Mucosa of gallbladder (tissue), 1 donor: Measurements from ENCODE around the gene ZBTB20. TPM values are rescaled to one million over a fixed set of nuclear protein-coding genes. Genes with fewer than 3 reads are reported as not detected.

ENCODE experiments used
- DNase-seq: peaks from one replicate; pipeline ENCODE4 v3.0.0-alpha.2; 2020; ENCODE audit warnings: low spot score
- total RNA-seq: library from RNA; stranded (reverse); gene quantifications from one replicate; pipeline ENCODE4 v1.2.1, GENCODE V29; 2021
- donor health status: DM: no; HTN: no; CAD: no.

ZBTB20 gene
- total RNA-seq, 1 donor from 2014 or later, result 75.9 TPM

DNA sequence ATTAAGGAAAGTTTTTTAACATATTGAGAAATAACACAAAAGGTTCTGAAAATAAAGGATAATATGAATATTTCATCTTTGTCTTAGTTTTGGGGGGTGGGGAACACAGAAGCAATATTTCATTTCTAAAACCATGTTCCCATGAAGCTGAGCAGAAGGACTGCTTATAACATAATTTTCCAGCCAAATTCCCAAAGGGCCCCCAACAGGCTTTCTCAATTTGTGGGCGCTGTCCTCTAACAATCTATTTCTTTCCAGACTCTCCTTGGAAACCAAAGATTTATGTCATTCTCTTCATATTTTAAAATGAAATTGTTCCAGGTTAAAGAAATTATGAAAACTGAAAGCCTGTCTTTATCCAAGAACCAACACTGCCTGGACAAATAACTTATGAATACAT lies 273.5 kb downstream of the ZBTB20 start:
- no peak for DNase-seq

DNA sequence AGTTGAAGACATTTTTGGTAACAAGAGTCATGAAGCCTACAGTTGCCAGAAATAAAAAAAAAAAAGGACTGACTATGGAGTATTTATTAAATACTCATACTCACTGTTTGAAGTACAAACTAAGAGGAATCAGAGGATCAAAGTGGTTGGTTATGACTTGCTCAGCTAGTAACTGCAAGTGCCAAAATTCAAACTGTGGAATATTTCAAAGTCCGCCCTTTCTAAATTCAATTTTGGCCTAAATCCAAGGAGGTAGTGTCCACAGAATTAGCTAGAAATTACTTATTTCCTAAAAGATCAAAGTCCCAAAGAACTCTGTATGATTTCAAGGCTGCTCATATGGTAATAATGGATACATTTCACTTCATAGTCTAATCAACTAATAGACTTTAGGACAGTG lies 274.5 kb downstream of the ZBTB20 start:
- DNase-seq, result no peak

DNA sequence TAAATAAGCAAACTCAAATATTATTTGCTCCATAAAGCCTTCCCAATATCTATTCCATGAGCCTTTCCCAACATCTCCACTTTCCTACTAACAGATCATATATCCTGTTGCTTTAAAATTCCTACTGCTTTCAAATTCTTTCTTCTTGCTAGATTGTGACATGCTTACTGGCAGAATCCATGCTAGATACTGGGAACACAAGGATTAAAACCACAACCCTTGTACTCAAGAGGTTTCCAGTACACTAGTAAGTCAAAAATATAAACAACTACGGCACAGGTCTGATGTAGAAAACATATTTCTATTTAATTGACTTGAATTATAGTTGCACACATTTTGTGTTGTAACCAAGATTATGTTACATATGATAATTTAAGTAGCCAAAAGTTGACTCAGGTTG lies 275.0 kb downstream of the ZBTB20 start:
- DNase-seq, result no peak

DNA sequence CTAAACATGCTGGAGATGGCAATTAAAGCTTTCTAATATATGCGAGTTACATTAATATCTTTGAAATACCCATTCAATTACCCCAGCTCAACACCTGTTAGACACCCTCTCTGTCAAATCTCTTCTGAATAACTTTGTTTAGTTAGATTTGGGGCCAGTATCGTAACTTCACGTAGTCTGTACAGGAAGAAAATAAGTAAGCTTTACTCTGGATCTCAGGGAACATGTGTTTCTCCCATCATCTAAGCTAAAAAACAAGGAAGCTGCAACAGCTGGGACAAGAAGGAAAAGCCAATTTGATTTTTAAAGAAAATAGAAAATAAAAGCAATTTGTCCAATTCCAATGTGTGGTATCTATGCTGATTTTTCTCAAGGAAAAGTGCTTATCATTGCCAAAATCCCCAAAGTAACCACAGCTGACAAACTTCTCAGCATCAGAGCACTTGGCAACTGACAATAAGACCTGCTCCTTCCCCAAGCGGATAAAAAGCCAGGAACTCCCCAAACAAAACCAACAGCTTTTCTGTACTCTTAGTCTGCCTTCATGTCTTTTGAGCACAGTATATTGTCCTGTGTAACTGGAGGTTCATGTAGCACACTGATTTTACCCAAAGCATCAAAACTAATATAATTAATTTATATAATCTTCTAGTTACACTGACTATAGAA lies 279.1 kb downstream of the ZBTB20 start:
- no peak for DNase-seq

DNA sequence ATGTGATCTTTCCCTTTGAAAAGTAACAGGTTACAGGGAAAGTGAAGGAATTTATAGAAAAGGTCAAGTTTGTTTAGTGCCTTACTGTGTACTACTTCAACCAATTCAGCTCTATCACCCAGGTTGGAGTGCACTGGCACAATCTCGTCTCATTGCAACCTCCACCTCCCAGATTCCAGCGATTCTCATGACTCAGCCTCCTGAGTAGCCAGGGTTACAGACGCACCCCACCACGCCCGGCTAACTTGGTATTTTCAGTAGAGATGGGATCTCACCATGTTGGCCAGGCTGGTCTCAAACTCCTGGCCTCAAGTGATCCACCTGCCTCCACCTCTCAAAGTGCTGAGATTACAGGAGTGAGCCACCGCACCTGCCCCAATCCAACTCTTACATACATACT lies 279.7 kb downstream of the ZBTB20 start:
- DNase-seq, result no peak

DNA sequence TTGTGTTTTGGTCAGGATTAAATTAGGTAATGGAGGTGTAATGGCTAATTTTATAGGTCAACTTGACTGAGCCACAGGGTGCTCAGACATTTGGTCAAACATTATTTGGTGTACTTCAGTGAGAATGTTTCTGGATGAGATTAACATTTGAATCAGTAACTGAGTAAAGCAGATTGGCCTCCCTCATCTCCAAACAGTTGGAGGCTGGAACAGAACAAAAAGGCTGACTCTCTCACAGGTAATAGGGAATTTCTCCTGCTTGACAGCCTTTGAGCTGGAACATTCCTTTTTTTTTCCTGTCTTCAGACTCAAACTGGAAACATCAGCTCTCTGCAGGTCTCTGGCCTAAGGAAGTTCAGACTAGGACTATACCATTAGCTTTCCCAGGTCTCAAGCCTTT lies 280.7 kb downstream of the ZBTB20 start:
- DNase-seq, result no peak

DNA sequence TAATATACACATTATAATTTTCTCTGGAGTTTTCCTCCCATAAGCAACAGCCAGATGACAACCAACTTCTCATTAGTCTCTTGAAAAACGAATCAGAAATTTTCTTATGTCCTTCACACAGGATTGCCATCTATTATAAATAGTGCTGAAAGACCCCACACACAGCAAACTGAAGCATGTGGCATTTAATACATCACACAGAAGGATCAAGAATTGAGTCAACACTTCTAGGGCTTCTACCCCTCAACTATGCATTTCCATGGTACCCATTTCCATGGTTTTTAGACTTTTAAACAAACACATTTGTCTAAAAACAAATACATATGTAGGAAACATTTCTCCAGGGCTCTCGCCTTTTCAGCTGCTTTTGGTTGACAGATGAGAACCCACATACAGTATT lies 282.1 kb downstream of the ZBTB20 start:
- no peak for DNase-seq

DNA sequence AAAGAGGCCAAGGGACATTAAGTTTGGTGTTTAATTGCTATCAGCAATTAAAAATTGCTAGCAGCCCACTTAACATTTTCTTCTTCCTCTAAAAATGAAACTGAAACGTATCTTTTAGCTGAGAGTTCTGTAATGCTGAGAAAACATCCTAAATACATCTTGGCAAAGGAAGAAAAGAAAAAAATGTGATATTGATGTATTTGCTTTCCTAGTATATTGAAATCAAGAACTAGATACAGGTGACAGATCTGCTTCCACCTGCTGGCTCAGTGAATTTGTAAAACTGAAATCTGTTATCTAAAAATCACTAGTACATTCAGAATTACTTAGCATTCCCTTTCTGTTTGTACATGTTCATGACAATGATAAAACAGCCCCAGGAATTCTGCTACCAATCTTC lies 283.2 kb downstream of the ZBTB20 start:
- no peak for DNase-seq

DNA sequence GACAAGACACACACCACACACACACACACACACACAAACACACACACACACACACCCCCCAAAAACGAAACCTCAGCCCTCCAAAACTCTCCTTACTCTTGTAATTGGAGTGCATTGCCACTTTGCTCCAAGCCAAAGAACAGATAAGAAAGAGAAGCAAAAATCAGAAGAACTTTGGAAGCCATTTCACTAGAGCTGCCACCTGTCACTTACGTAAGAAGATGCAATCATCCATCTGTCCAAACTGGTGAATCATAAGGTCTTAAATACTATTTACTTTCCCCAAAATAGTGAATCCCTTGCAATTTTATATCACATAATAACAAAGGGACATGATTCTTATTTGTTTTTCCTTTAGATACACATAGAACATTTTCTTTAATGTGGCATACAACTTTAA lies 285.4 kb downstream of the ZBTB20 start:
- no peak for DNase-seq

DNA sequence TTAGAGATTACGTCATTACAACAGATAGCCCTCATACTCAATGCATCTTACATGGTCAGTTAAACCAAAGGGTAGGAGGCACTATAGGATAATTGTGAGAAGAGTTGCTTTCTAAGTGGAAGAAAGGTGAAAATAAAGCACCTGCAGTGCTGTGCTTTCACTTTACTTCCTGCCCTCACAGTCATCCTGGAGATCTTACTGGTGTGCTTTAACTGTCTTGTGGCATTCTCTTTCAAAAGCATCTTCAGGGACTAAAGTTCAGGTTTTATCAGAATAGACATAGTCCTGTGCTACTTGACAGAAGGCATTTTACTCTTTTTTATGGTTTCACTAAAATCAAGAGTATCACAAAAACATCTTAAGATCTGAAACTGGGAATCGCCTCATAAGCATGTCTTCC lies 286.6 kb downstream of the ZBTB20 start:
- DNase-seq, result no peak

DNA sequence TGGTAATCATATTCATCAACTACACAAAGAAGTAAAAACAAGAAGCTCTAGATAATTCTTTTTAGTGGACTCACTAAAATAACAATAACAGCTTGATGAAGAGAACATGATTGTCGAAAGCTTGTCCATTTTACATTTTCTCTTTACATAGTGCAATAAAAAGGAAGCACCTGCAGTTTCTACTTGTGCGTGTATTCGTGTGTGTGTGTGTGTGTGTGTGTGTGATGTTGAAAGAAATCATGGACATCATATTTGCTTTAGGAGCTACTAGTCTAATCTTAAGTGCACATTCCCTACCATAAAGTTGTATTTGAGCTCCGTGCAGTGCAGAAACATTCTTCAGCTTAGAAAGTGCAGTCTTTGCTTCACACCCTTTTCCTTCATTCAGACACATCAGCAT lies 288.8 kb downstream of the ZBTB20 start:
- DNase-seq, result no peak

DNA sequence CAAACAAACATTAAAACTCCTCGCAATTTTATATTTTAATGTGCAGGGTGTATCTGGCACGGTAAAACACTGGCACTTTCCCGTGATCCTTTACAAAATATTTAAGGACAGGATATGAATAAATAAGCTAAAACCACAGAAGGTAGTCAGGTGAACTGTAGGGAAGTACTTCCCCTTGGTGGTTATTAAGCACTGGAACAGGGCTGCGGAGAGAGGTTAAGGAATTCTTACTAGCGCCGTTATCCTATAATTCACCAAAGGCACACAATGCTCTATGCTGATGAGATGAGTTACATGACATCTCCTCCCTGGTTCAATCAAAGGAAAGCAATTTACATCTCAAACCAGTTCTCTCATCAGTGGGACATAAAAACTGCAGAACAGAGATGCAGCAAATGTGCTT lies 289.8 kb downstream of the ZBTB20 start:
- no peak for DNase-seq

DNA sequence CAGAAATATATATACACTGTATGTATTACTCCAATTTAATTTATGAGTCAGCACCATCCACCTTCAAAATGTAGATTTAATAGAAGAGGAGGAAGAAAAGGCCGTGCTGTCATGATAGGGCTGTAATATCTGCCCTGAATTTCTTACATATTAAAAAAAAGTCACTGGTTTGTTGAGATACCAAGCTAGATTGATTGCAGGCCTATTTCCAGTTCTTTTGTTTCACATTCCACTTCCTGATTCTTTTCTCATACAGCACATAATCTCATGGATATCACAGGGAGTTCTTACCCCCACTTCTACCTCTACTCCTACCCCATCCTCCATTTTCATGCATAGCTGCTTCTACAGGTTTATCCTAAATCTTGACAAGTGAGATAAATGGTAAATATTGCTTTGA lies 290.3 kb downstream of the ZBTB20 start:
- no peak for DNase-seq

DNA sequence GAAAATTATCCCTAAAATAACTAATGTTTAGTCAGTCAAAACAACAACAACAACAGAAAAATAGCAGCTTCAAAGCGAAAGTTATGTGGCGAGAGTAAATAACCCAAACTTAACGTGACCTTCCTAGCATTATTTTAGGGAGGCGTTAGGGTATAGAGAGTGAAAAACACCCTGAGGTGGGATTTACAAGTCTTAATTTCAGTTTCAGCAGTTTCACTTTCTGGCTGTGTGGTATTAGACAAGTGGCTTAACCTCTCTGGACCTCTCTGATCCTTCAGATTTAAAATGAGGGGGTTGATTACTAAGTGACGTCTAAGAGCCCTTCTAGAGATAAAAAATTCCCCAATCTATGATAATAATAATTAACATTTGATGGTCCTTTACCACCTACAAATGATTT lies 291.2 kb downstream of the ZBTB20 start:
- no peak for DNase-seq

DNA sequence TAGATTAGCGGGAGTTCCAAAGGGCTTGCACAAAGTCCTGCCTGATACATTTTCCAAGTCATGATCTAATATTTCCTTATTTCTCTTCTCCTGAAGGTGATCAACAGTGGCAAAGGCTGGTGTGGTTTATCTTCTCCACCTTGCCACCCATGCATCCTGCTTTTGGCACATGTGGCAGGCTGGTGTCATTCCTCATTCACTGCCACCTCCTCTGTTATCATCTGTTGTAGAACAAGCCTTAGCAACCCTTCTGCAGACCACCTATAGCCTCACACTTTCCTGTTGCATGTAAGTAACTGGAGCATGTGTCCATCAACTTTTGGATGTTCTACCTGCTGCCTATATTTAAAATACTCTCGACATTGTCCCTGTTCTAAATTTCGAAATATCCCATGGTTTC lies 294.1 kb downstream of the ZBTB20 start:
- no peak for DNase-seq

DNA sequence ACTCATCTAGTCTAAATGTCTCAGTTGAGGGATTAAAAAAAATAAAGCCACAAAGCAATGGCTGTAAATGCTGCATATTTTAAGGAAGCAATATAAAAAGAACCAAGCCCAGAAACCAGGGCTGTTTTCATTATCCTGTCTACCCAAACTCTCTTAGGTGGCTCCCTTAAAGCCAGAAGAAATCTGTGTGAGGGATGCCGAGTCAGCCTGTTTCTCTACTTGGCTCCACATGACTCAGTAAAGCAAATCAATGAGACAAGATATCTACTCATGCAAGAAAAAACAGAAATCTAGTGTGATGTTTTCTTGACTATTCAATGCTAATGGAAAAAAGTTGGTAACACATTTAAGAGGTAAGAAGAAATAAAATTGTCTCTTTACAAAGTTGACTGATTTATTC lies 296.2 kb downstream of the ZBTB20 start:
- no peak for DNase-seq

DNA sequence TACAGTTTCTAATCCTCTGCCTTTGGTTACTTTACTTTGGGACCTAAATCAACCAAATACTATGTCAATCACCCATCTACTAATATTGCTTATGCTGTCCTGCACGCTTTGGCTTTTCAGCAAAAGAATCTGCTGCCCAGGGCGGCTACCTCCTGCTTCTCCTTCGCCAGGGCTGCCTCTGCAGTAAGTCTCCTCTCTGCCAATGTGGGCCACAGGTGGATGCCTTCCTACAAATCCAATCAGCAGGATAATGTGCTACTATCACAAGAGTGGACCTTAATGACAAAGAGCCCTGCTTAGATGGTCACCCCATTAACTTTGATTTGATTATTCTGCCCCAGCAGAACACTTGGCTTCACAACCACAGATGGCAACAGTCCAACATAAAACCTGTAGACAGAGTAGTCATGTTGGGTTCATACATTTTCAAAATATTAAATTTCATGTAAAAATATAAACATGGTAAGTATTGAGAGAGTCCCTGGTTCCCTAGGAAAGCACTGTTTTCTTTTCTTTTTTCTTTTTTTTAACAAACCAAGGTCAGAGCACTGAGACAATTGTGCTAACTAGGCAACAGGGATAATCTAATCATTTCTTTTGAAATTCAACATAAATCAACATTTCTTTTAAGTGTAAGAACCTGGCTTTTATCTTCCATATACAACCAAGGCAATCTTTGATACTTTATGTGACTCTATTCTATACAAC lies 298.3 kb downstream of the ZBTB20 start:
- DNase-seq, result no peak

DNA sequence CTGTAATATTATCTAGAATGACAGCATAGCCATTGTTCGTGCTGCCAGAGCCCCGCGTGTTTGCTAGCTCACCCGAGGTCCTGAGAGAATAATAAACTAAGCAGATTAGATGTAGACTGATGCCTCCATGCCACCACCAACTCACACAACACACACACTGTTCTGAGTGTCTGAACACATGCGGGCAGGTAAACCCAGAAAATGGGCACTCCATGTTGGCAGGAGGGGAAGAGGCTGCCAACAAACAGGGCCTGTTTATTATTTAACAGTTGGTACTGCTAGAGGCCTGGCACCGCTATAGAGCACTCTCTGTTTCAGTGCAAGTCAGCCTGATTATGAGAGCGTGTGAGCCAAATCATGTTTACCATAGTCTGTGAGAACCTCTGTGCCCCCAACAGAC lies 299.0 kb downstream of the ZBTB20 start:
- DNase-seq, result no peak

DNA sequence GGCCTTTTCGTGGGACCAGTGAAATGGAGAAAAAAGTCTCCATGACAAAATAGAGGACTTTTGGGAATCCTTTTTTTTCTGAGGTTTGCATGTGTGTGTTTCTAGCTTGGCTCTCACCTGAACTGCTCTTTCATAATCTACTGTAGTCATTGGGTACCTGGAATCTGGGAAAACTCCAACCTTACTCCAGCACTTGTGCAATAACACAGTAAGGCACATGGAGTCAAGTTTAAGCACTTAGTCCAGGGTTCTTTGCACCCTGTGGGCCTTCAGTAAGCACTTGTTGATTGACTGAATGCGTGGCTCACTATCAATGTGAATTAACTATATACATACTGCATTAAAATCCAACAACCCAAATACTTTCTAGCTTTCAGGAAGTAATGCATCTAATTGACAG lies 299.5 kb downstream of the ZBTB20 start:
- DNase-seq, result no peak

DNA sequence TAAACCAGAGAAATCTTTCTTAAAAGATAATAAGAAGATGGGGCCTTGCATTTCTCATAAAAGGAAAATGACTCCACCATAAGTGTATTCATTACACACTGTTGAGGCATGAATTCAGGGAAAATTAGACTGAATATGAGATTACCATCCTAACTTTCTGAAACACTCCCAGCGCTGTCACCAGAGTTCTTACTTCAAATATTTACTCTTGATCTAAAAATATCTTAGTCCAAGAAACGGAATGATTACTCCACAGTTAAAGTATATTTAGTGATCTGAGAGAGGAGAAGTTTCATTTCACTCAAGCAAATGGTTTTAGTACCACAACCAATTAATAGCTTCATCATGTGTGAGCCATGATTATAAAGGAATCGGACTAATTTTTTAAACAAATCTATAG lies 300.3 kb downstream of the ZBTB20 start:
- no peak for DNase-seq

DNA sequence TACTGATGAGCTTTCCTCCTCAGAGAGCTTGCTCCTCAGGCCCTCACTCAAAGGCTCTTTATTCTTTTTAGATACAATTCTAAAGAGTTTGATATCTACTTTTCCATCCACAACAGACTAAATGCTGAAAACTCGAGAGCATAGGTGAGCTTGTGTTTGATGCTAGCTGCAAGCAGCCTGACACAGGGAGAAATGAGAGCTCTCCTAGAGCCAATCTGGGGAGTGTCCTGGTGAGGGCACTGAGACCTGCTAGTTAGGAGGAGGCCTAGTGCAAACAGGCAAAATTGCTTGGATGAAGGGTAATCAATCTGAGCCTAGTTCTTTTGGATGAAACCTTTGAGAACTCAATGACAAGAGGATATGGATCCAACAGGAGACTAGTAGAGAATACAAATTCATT lies 300.8 kb downstream of the ZBTB20 start:
- no peak for DNase-seq

DNA sequence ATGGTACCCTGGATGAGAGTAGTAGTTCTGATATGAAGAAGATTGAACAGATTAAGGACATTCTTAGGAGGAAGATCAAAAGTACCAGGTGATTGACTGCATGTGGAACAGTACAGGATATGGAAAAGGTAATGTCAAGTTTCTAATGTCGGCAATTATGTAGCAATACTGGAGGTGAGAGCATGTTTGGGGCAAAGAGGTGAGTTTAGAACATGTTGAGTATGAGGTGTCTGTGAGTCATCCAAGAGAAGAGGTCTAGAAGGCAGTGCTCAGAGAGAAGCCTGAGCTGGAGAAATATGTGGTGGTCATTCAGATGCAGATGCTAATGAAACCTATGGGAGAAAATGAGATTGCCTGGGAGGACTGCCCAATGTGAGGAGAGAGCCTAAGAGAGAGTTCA lies 305.6 kb downstream of the ZBTB20 start:
- no peak for DNase-seq

DNA sequence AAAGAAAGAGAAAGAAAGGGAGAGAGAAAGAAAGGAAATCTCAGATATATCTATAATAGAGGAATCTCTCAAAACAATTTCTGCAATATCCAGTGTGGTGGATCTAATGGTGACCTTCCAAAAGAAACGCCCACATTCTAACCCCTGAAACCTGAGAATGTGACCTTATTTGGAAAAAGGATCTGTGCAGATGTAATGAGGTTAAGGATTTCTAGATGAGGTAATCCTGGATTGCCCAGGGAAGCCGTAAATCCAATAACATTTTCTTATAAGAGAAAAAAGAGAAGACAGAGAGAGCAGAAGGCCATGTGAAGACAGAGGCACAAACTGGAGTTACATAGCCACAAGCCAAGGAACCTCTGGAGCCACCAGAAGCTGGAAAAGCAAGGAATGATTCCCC lies 307.6 kb downstream of the ZBTB20 start:
- DNase-seq, result no peak

DNA sequence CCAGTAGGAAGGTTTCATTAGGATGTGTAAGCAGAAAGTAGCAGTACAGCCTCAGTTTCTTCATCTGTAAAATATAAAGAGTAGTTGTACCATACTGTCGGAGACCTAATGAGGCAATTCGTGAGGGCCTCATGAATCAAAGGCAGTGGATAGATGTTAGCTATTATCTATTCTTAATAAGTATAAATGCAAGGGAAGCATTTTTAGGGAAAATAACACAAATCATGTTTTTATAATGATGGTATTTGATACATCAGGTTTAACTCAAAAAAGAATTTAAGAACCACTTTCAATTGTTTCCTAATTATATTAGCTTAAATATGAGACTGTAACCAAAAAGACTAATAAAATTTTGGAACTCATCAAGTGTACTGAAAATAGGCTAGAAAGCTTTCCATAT lies 309.1 kb downstream of the ZBTB20 start:
- no peak for DNase-seq
